ENCODE results near the gene FAM181A. TPM values are rescaled to one million over a fixed set of nuclear protein-coding genes. Genes with fewer than 3 reads are reported as not detected.
A peak's percentile ranks its signal among the peaks of the same experiment; 100 is the strongest.

The FAM181A gene
- polyA plus RNA-seq, 1 donor (not counting 4 experiments of a cell fraction or from before 2014, with no cell fraction given), result 0.04 TPM

- no peaks in the 10 kb centered on the region for H3K9me1 ChIP-seq (ENCODE audit: control insufficient read depth, extremely low read depth, insufficient read depth, low read length)
- DNase-seq (ENCODE audit: low read depth, low spot score) (no peak), FAIRE-seq (no peak)
- no peak for TF ChIP-seq EZH2 (IDR thresholded peaks at IDR 0.05; ENCODE audit: low read length)
- TF ChIP-seq CTCF (optimal IDR thresholded peaks at IDR 0.05 in 1 of 3, IDR thresholded peaks at IDR 0.05 in 1 of 3, conservative IDR thresholded peaks at IDR 0.05 in 1 of 3; ENCODE audit: extremely low read depth in 1 of 3, insufficient read depth in 2 of 3, low read length in 3 of 3), result no peak
- H3K9me3 ChIP-seq (ENCODE audit: control insufficient read depth, low read depth, low read length), result no peaks in the 10 kb centered on the region
- no peaks in the 10 kb centered on the region for H3K79me2 ChIP-seq (ENCODE audit: control insufficient read depth, insufficient read depth, low read length)
- H3K9ac ChIP-seq (ENCODE audit: control insufficient read depth, extremely low read depth, insufficient read depth, low read length), result no peak overlapping the region
- dilution Hi-C loops (cut with MboI; ENCODE audit: extremely low pct_ligation_motif_present, low sequenced_read_pairs), result no loop called here
- H3K4me2 ChIP-seq (ENCODE audit: control insufficient read depth, extremely low read depth, insufficient read depth, low read depth, low read length), result no peak overlapping the region
- no peak overlapping the region for H2AFZ ChIP-seq (ENCODE audit: control insufficient read depth, low read length)
- H3K27me3 ChIP-seq (ENCODE audit: control insufficient read depth, extremely low read depth, insufficient read depth, low read length), result no peaks in the 10 kb centered on the region
- peaks cover 13% of the 10 kb centered on the region for H3K4me1 ChIP-seq (ENCODE audit: control insufficient read depth, extremely low read depth, insufficient read depth, low read length)
- H3K27ac ChIP-seq (ENCODE audit: control insufficient read depth, insufficient read depth, low read length), result no peak overlapping the region
- peaks cover 2% of the 10 kb centered on the region for H4K20me1 ChIP-seq (ENCODE audit: control insufficient read depth, extremely low read depth, insufficient read depth, low read length)
- H3K36me3 ChIP-seq (ENCODE audit: control insufficient read depth in 2 of 2, extremely low read depth in 1 of 2, insufficient read depth in 2 of 2, low read length in 2 of 2), result no peaks in the 10 kb centered on the region
- no peak overlapping the region for H3K4me3 ChIP-seq (ENCODE audit: control insufficient read depth in 2 of 3, extremely low read depth in 1 of 3, insufficient read depth in 2 of 3, low read depth in 1 of 3, low read length in 3 of 3)
Observed at GRCh38 chr14:93932642-93933041, 5.5 kb downstream of the FAM181A start.

DNA sequence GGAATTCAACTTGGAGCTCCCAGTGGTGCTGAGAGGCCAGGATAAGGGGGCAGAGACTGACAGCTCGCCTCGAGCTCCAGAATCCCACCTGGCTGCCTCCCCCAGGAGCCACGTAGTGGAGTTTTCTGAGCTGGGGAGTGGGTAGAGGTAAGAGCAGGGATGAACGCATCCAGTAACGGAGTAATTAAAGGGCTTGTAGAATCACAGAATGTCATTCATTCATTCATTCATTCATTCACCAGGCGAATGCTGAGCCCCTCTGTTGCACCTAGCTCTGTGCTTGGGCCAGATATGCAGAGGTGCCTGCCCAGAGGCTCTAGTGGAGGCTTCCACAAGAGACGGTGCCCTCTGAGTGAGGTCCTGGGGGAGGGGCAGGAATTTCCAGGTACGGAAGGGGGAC is 8.1 kb downstream of the FAM181A start:
- no peak for TF ChIP-seq EZH2 (IDR thresholded peaks at IDR 0.05; ENCODE audit: low read length)
- Histone ChIP-seq H3K9ac (ENCODE audit: control insufficient read depth, extremely low read depth, insufficient read depth, low read length) (no peak overlapping the region), H3K36me3 (ENCODE audit: control insufficient read depth in 2 of 2, extremely low read depth in 1 of 2, insufficient read depth in 2 of 2, low read length in 2 of 2) (no peaks in the 10 kb centered on the region), H3K79me2 (ENCODE audit: control insufficient read depth, insufficient read depth, low read length) (no peaks in the 10 kb centered on the region), H3K4me3 (ENCODE audit: control insufficient read depth in 2 of 3, extremely low read depth in 1 of 3, insufficient read depth in 2 of 3, low read depth in 1 of 3, low read length in 3 of 3) (no peak overlapping the region), H3K27ac (ENCODE audit: control insufficient read depth, insufficient read depth, low read length) (no peak overlapping the region), H3K4me1 (ENCODE audit: control insufficient read depth, extremely low read depth, insufficient read depth, low read length) (peaks cover 17% of the 10 kb centered on the region), H4K20me1 (ENCODE audit: control insufficient read depth, extremely low read depth, insufficient read depth, low read length) (peaks cover 2% of the 10 kb centered on the region), H3K4me2 (ENCODE audit: control insufficient read depth, extremely low read depth, insufficient read depth, low read depth, low read length) (no peak overlapping the region), H3K27me3 (ENCODE audit: control insufficient read depth, extremely low read depth, insufficient read depth, low read length) (peaks cover 8% of the 10 kb centered on the region), H2AFZ (ENCODE audit: control insufficient read depth, low read length) (no peak overlapping the region), H3K9me1 (ENCODE audit: control insufficient read depth, extremely low read depth, insufficient read depth, low read length) (no peaks in the 10 kb centered on the region), H3K9me3 (ENCODE audit: control insufficient read depth, low read depth, low read length) (no peaks in the 10 kb centered on the region)
- DNase-seq (ENCODE audit: low read depth, low spot score), result no peak
- FAIRE-seq, result no peak
- dilution Hi-C loops (cut with MboI; ENCODE audit: extremely low pct_ligation_motif_present, low sequenced_read_pairs), result no loop called here

GRCh38 chr14:93936245-93936644 is 9.1 kb downstream of the FAM181A start:
- Histone ChIP-seq H3K36me3 (ENCODE audit: control insufficient read depth in 2 of 2, extremely low read depth in 1 of 2, insufficient read depth in 2 of 2, low read length in 2 of 2) (no peaks in the 10 kb centered on the region), H3K27ac (ENCODE audit: control insufficient read depth, insufficient read depth, low read length) (no peak overlapping the region), H3K4me3 (ENCODE audit: control insufficient read depth in 2 of 3, extremely low read depth in 1 of 3, insufficient read depth in 2 of 3, low read depth in 1 of 3, low read length in 3 of 3) (no peak overlapping the region), H3K27me3 (ENCODE audit: control insufficient read depth, extremely low read depth, insufficient read depth, low read length) (peaks cover 8% of the 10 kb centered on the region), H3K79me2 (ENCODE audit: control insufficient read depth, insufficient read depth, low read length) (no peaks in the 10 kb centered on the region), H3K9ac (ENCODE audit: control insufficient read depth, extremely low read depth, insufficient read depth, low read length) (no peak overlapping the region), H3K4me1 (ENCODE audit: control insufficient read depth, extremely low read depth, insufficient read depth, low read length) (peaks cover 17% of the 10 kb centered on the region), H3K9me1 (ENCODE audit: control insufficient read depth, extremely low read depth, insufficient read depth, low read length) (no peaks in the 10 kb centered on the region), H4K20me1 (ENCODE audit: control insufficient read depth, extremely low read depth, insufficient read depth, low read length) (peaks cover 2% of the 10 kb centered on the region), H3K4me2 (ENCODE audit: control insufficient read depth, extremely low read depth, insufficient read depth, low read depth, low read length) (no peak overlapping the region), H2AFZ (ENCODE audit: control insufficient read depth, low read length) (no peak overlapping the region), H3K9me3 (ENCODE audit: control insufficient read depth, low read depth, low read length) (no peaks in the 10 kb centered on the region)
- DNase-seq (ENCODE audit: low read depth, low spot score) (no peak), FAIRE-seq (no peak)
- dilution Hi-C loops (cut with MboI; ENCODE audit: extremely low pct_ligation_motif_present, low sequenced_read_pairs), result no loop called here
- TF ChIP-seq CTCF (optimal IDR thresholded peaks at IDR 0.05 in 1 of 3, IDR thresholded peaks at IDR 0.05 in 1 of 3, conservative IDR thresholded peaks at IDR 0.05 in 1 of 3; ENCODE audit: extremely low read depth in 1 of 3, insufficient read depth in 2 of 3, low read length in 3 of 3), result peak; percentile 72 to 78 (median 73)
- TF ChIP-seq EZH2 (IDR thresholded peaks at IDR 0.05; ENCODE audit: low read length), result no peak

All from keratinocyte (primary cell).